ENCODE measurements around the gene IRGQ.

Gene IRGQ

GRCh38 chr19:43575156-43575950 lies 20.6 kb downstream of the IRGQ start, which contains the start of the genes PINLYP and XRCC1:
PINLYP (plus strand) TSS chr19:43575801; CDS start chr19:43577192, 1,391 bp downstream.
XRCC1 (minus strand) TSS chr19:43575527; CDS start chr19:43575458, 69 bp downstream.
- peak within 1 kb of the TSS; percentile 90 for H3K4me2 ChIP-seq (ENCODE audit: insufficient read depth, low read length)
- peak; percentile 97 for ATAC-seq (ENCODE audit: insufficient read depth, low read depth)
- H3K4me1 ChIP-seq (ENCODE audit: insufficient read depth, low read length) = peaks cover 37% of the 10 kb centered on the region
- H3K27ac ChIP-seq (ENCODE audit: low read length) = peak within 1 kb of the TSS; percentile 87
- TF ChIP-seq CTCF (IDR thresholded peaks at IDR 0.05; ENCODE audit: borderline replicate concordance, extremely low read depth, low read length, poor library complexity, severe bottlenecking) = no peak
- no peak for TF ChIP-seq EZH2 (IDR thresholded peaks at IDR 0.05; ENCODE audit: borderline replicate concordance, low read depth, low read length, severe bottlenecking)
- peak; percentile 98 for DNase-seq
- peak within 1 kb of the TSS; percentile 67 to 80 for H3K4me3 ChIP-seq (ENCODE audit: low read depth in 1 of 2, low read length in 2 of 2)
- H3K27me3 ChIP-seq (ENCODE audit: insufficient read depth, low read length, poor library complexity) = no peaks in the 10 kb centered on the region
- peaks cover 8% of the 10 kb centered on the region for H3K36me3 ChIP-seq (ENCODE audit: insufficient read depth, low read length)
- peak within 1 kb of the TSS; percentile 76 for H3K9ac ChIP-seq (ENCODE audit: low read depth, low read length)
- peak within 1 kb of the TSS; percentile 81 for H2AFZ ChIP-seq (ENCODE audit: low read depth, low read length)
- H4K20me1 ChIP-seq (ENCODE audit: insufficient read depth, low read length) = peaks cover 5% of the 10 kb centered on the region
- peaks cover 45% of the 10 kb centered on the region for H3K79me2 ChIP-seq (ENCODE audit: insufficient read depth, low read length)
- no peaks in the 10 kb centered on the region for H3K9me3 ChIP-seq (ENCODE audit: insufficient read depth, low read length, severe bottlenecking)

DNA sequence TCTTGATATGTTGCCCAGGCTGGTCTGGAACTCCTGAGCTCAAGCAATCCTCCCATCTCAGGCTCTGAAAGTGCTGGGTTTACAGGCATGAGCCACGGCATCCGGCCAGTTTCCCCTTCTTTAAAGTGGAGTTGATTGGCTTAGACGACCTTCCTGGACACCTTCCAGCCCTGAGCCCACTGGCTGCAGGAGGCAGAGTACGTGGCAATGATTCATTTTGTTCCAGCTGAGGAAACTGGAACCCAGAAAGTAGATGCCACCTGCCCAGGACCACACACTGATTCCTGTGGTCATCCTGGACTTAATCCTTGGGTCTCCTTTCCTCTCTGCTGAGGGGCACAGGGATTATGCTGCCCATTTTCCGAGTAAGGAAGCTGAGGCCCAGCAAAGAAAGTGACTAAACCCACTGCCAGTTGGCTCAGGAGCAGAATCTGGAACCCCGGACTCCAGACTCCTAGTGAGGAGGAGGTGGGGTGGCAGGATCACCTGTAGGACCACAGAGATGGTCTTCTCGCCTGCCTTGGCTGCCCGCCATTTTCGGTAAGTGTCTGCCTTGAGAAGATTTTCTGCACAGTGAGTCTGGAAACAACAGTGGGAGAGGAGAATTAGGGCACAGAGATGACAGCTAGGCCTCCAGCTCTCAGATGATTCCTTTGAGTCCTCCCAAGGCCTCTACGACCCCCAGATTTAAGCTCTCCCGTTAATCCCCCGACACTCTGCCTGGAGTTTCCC lies 21.3 kb downstream of the IRGQ start:
- Histone ChIP-seq H3K9me3 (ENCODE audit: insufficient read depth, low read length, severe bottlenecking) (no peaks in the 10 kb centered on the region), H3K4me1 (ENCODE audit: insufficient read depth, low read length) (peaks cover 31% of the 10 kb centered on the region), H4K20me1 (ENCODE audit: insufficient read depth, low read length) (peaks cover 8% of the 10 kb centered on the region), H2AFZ (ENCODE audit: low read depth, low read length) (peak overlapping the region; percentile 81), H3K79me2 (ENCODE audit: insufficient read depth, low read length) (peaks cover 48% of the 10 kb centered on the region), H3K9ac (ENCODE audit: low read depth, low read length) (peak overlapping the region; percentile 76), H3K27me3 (ENCODE audit: insufficient read depth, low read length, poor library complexity) (no peaks in the 10 kb centered on the region), H3K4me2 (ENCODE audit: insufficient read depth, low read length) (peak overlapping the region; percentile 90), H3K36me3 (ENCODE audit: insufficient read depth, low read length) (peaks cover 8% of the 10 kb centered on the region), H3K4me3 (ENCODE audit: low read depth in 1 of 2, low read length in 2 of 2) (peak overlapping the region; percentile 67 to 80; a peak in 3 of 4 replicates), H3K27ac (ENCODE audit: low read length) (peak overlapping the region; percentile 87)
- ATAC-seq (ENCODE audit: insufficient read depth, low read depth) = no peak
- no peak for TF ChIP-seq EZH2 (IDR thresholded peaks at IDR 0.05; ENCODE audit: borderline replicate concordance, low read depth, low read length, severe bottlenecking)
- no peak for TF ChIP-seq CTCF (IDR thresholded peaks at IDR 0.05; ENCODE audit: borderline replicate concordance, extremely low read depth, low read length, poor library complexity, severe bottlenecking)
- no peak for DNase-seq

DNA sequence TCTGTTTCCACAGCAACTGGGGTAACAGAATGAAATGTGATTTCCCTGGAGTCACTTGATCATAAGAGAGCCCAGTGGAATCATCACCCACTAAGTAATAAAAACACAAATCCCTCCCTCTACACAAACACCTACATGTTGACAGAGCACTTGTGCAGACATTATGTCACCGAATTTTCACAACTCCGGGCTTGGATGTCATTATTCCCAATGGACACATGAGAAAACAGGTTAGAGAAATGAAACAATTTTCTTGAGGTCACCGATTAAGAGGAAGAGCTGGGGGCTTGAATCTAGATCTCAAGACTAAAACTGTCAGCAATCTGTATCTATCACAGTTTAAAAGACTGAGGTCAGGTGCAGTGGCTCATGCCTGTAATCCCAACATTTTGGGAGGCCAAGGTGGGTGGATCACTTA lies 23.8 kb downstream of the IRGQ start:
- Histone ChIP-seq H3K79me2 (ENCODE audit: insufficient read depth, low read length) (peaks cover 60% of the 10 kb centered on the region), H3K4me2 (ENCODE audit: insufficient read depth, low read length) (no peak overlapping the region), H3K27ac (ENCODE audit: low read length) (no peak overlapping the region), H2AFZ (ENCODE audit: low read depth, low read length) (no peak overlapping the region), H3K4me1 (ENCODE audit: insufficient read depth, low read length) (peaks cover 22% of the 10 kb centered on the region), H3K9me3 (ENCODE audit: insufficient read depth, low read length, severe bottlenecking) (no peaks in the 10 kb centered on the region), H3K9ac (ENCODE audit: low read depth, low read length) (no peak overlapping the region), H3K36me3 (ENCODE audit: insufficient read depth, low read length) (peaks cover 8% of the 10 kb centered on the region), H4K20me1 (ENCODE audit: insufficient read depth, low read length) (peaks cover 8% of the 10 kb centered on the region), H3K27me3 (ENCODE audit: insufficient read depth, low read length, poor library complexity) (no peaks in the 10 kb centered on the region), H3K4me3 (ENCODE audit: low read depth in 1 of 2, low read length in 2 of 2) (no peak overlapping the region)
- TF ChIP-seq EZH2 (IDR thresholded peaks at IDR 0.05; ENCODE audit: borderline replicate concordance, low read depth, low read length, severe bottlenecking) = no peak
- TF ChIP-seq CTCF (IDR thresholded peaks at IDR 0.05; ENCODE audit: borderline replicate concordance, extremely low read depth, low read length, poor library complexity, severe bottlenecking) = no peak
- DNase-seq (no peak), ATAC-seq (ENCODE audit: insufficient read depth, low read depth) (no peak)
